Right renal pelvis (tissue), 4 donors: ENCODE measurements around the gene WNT2B. TPM values are rescaled to one million over a fixed set of nuclear protein-coding genes. Genes with fewer than 3 reads are reported as not detected.

Experiments used
- DNase-seq, 4 donors: peaks; one replicate each; pipeline ENCODE4 v3.0.0-alpha.2; 2013; ENCODE audit warnings: low read depth in 4 of 4, low spot score in 3 of 4, missing footprints in 1 of 4
- polyA plus RNA-seq, 4 donors: library from polyadenylated mRNA; unstranded; fragments of 120-200 nt; gene quantifications; one replicate each; pipeline ENCODE4 v1.2.1, GENCODE V29; 2013; ENCODE audit not compliant: insufficient read length in 4 of 4

Gene WNT2B
- polyA plus RNA-seq, 4 donors, result 2.4 to 5.3 (median 3.4) TPM

- no peak for DNase-seq
Observed at GRCh38 chr1:112563341-112563740, 54.6 kb downstream of the WNT2B start.

GRCh38 chr1:112564081-112564480 is 55.3 kb downstream of the WNT2B start:
- no peak for DNase-seq

GRCh38 chr1:112565800-112566199 is 57.0 kb downstream of the WNT2B start:
- no peak for DNase-seq

GRCh38 chr1:112575154-112575804 is 66.5 kb downstream of the WNT2B start:
- no peak for DNase-seq

- no peak for DNase-seq
Observed at GRCh38 chr1:112576240-112576639, 67.5 kb downstream of the WNT2B start.

Other genes with a start within 250 kb of the WNT2B start
- gene CTTNBP2NL, start 112.8 kb upstream of the WNT2B start, polyA plus RNA-seq, result 10 to 100 TPM; 37.2 to 48.5 (median 47.4) TPM
- gene ST7L, start 110.2 kb downstream of the WNT2B start, polyA plus RNA-seq, result 10 to 100 TPM; 24.0 to 31.2 (median 27.3) TPM
- 100 to 1,000 TPM; 115 to 150 (median 140) TPM for gene CAPZA1, start 110.9 kb downstream of the WNT2B start, polyA plus RNA-seq
- 10 to 100 TPM; 65.8 to 74.1 (median 72.1) TPM for gene MOV10, start 165.7 kb downstream of the WNT2B start, polyA plus RNA-seq
- 100 to 1,000 TPM; 219 to 262 (median 232) TPM for gene RHOC, start 198.2 kb downstream of the WNT2B start, polyA plus RNA-seq
- gene PPM1J, start 206.4 kb downstream of the WNT2B start, polyA plus RNA-seq, result 1 to 10 TPM in 3 of 4 donors, under 1 TPM in 1; 0.98 to 1.4 (median 1.3) TPM